ENCODE results near the gene PTF1A.

The PTF1A gene, protein sequence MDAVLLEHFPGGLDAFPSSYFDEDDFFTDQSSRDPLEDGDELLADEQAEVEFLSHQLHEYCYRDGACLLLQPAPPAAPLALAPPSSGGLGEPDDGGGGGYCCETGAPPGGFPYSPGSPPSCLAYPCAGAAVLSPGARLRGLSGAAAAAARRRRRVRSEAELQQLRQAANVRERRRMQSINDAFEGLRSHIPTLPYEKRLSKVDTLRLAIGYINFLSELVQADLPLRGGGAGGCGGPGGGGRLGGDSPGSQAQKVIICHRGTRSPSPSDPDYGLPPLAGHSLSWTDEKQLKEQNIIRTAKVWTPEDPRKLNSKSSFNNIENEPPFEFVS

DNA sequence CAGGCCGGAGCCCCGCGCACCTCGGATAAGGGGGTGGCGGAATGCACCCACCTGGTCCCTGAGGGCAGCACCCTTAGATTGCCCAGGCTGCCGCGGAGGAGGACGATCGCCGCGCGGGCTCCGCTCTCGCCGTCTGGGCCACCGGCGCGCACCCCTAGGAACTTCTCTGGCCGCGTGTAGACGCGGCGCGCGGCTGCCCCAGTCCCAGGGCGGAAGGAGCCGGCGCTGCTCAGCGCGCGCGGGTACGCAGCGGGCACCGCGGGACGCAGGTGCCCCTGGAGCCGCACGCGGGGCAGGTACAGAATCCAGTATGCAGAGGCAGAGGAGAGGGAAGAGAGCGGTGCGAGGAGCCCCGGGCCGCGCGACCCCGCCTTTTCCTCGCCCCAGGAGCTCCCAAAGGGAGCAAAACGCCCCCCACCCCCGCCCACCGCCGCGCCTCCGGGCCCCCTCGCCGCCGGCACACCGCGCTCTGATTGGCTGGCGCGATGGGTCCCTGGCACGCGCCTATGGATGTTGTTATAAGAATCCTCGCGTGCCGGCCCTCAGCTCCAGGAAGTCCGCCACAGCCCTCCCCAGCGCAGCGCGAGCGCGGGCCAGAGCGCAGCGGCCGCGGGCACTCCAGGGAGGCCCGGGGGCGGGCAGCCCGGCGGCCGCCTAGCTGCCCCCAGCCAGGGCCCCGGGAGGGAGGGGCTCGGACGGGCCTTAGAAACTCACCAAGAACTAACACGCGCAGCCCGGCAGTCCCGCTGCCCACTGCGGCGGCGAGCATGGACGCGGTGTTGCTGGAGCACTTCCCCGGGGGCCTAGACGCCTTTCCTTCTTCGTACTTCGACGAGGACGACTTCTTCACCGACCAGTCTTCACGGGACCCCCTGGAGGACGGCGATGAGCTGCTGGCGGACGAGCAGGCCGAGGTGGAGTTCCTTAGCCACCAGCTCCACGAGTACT, at the start of gene PTF1A:
TSS of gene PTF1A (plus strand) at position 549 of the 948 bp plus-strand sequence. CDS start at position 768, 219 bp downstream.
- FAIRE-seq = no peak

DNA sequence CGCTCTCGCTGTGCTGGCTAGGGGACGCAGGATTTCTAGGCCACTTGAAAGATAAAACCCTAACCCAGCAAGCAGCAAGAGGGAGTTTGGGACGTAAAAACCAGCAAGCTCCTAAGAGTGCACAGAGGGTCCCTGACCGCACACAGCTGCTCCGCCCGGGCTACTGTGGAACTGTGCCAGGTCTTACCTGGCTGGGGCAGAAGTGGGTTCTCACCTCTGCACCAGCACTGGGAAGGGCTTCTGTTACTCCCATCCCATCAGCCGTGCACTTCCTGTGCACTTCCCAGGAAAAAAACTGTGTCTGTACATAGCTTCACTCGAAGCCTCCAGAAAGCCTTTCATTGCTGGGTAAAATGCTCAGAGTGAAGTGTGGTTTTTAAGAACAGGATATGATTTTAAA, 45.9 kb upstream of the PTF1A start:
- no peak for FAIRE-seq

DNA sequence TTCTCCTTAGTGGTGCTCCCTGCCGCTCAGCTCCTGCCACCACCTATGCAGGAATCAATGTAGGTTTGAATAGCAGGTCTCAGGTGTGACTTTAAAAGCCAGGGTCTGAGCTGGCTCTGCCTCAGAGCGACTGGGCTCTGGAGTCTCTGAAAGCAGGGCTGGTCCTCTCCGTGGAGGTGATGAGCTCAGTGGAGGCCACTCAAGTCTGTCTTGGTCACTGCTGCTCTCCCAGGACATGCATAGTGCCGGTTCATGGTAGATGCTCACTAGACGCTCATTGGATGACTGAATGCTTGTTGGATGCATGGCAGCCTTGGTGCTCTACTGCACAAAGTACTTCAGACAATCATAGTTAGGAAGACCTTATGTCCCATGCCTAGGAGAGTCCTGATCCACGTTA, 45.1 kb upstream of the PTF1A start:
- no peak for FAIRE-seq

DNA sequence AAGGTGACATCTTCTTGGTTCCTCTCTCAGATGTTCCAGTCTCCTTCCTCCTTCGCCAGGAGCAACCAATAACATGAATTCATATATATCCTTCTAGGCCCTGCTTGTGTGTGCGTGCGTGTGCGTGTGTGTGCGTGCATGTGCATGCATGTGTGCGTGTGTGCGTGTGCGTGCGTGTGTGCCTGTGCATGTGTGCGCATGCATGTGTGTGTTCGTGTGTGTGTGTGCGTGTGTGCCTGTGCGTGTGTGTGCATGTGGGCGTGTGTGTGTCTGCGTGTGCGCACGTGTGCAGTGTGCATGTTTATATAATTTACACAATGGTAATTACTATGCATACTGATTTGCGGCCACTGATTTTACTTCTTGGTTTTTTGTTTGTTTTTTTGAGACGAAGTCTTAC, 43.9 kb upstream of the PTF1A start:
- FAIRE-seq = no peak

DNA sequence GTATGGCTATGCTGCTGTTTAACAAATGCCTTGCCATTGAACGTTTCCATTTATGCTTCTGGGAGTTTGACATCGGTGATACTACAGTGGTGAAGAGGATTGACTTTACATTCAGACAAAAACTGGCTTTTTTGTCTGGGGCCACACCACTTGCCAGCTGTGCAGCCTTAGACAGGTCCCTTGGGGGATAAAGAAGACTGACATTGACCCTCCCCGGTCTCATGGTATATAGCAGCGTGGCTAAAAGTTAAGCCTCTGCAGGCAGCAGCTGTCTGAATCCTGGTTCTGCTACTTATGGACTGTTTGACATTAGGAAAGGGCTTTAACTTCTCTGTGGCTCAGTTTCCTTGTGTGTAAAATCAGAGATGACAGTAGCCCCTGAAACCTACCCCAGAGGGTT, 42.0 kb upstream of the PTF1A start:
- no peak for FAIRE-seq

DNA sequence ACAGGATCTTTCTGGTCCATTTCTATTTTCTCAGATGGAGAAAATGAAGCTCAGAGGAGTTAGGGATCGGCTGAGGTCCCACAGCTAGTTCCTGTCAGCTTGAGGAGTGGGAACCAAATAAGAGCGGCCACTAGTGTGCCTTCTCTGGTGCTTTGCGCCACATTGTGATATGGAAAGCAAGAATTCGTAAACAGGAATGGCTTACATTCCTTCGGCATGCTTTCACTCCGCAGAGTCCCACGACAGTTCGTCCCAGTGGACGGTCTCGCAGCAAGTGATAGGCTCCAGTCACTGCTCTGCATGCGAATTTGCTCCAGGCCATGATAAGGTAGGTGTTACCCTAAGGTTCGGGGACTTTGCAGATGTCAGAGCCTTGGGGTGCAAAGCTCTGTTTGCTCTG, 41.5 kb upstream of the PTF1A start:
- no peak for FAIRE-seq

DNA sequence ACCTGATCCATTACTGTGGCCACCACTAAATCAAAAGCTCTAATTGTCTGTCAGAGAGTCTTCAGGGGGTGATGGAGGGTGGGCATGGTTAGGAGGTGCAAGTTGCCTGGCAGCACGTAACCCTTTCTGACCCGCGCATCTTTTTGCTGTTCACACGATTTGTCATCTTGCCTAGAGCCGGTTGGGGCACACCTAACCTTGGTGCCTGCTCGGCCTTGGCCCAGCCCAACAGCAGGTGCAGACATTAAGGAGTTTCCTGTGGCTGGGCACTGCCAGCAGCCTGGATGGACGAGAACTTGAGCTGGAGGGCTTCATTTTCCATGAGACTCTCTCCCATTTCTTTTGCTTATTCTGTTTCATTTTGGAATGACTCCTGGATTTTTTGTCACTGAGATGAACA, 41.0 kb upstream of the PTF1A start:
- FAIRE-seq = no peak

DNA sequence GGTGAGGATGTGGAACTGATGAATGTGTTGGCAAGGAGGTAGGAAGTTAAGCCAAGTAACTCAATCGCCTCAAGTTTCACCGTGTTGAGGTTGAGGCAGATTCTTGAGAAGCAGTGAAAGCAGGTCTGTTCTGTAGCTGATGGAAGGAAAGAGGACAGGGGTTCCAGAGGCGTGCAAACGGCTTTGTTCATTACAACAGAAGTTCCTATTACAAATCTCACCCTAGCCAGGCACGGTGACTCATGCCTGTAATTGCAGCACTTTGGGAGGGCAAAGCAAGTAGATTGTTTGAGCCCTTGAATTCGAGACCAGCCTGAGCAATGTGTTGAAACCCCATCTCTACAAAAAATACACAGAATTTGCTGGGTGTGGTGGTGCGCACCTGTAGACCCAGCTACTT, 36.9 kb upstream of the PTF1A start:
- no peak for FAIRE-seq

DNA sequence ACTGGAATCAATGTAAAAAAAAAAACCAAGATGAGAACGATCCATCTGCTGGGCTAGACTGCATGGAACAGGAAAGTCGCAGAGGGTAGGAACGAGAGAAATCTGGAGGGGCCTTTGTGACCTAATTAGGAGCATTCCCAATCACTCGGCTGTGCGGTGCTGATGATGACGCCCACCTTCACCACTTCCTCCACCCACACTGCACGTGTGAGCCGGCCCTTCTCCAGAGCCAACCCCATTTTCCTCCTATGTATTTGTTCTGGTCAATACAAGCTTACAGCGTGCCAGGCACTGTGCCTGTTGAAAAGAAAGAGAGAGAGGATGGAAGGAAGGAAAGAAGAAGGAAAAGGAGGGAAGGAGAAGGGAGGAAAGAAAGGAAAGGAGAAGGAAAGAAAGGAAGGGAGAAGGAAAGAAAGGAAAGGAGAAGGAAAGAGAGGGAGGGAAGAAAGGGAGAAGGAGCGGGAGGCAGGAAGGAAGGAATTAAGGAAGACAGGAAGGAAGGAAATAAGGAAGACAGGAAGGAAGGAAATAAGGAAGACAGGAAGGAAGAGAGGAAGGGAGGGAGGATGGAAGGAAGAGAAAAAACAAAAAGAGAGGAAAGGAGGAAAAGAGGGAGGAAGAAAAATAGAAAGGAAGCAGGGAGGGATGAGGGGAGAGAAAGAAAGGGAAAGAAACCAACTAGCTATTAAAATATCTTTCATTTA, 35.5 kb upstream of the PTF1A start:
- FAIRE-seq = no peak

DNA sequence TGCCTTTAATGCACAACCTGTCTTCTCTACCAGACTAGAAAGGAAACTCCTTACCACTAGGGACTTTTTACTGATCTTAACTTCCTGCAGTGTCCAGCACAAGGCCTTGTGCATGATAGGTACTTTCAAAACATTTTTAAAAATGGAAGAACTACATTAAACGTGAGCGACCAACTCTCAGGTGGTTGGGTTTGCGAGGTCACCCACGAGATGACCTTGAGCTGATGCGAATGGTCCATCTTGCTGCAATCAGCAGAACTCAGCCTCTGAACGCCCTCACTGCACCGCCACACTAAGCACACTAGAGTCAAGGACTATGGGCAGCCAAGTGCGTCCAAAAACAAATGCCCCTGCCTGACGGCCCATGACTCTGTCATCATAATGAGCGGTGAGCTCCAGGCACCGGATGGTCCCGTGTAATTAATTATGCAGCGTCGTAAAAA, 34.9 kb upstream of the PTF1A start:
- FAIRE-seq = no peak

DNA sequence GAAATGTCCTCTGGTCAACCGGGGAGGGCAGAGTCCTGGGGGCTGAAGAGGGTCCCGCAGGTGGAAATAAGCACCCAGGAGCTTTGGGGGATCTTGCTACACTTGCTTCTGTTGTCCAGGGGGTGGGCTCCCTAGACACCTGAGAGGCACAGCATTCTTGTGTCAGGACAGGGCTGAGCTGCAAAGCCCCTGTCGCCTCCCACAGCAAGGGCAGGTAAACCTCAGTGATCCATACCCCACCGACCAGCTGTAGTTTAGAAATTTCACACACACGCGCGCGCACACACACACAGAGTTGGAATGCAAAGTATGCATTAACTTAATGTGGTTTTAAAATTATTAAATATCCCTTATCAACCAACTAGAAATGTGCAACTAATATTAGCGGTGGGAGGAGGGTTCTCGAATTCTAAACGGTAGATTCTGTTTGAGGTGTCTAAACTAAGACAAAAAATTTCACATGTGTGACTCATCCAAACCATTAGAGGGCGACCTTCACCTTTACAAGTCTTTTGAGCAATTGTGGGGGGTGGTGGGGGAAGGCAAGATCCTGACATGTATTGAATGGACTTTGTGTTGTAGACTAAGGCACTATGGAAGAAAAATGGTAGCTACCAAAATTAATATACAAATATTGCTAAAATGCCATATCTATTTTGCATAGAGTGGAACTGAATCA, 34.3 kb upstream of the PTF1A start:
- no peak for FAIRE-seq

DNA sequence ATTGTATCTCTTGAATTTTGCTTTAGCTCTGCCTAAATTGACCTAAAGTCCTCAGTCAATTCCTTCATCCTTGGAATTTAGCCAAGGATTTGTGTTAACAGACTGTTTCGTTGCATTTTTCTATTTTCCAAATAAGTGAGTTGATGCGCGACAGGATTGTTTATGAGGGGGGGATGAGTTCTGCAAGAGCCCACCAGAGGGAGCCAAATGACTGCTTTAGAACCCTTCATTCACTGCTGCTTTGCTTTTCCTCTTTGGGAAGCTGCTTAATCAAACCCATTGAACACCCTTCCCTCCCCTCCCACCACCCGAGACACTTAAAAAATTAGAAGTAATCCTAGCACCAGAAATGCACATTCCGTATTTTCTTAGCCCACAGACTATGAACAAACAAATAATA, 33.7 kb upstream of the PTF1A start:
- FAIRE-seq = no peak

DNA sequence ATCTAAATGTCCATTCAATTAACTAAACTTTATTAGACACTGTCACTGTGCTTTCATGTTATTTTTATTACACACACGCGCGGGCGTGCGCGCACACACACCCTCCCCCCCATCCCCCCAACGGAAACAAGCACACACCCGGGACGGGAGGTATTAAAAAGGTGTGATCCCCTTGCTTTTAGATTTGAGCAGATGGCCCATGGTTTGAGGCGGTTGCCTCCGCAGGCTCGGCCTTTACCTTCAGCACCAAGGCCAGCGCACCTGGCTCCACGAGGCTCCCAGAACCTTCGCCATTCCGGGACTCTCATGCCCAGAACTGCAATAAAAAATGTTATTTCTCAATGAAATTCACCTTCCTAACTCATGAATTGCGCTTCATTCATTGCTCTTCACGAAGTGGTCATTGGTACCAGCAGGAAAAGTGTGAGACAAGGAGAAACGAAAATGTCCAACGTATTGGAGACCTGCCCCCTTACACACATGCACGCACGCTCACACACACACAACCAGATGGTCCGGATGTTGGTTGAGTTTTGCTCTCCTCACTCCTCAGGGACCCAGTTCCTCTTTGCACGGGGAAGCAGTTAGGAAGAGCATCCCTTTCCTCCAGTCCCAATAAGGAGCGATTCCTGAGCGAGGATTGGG, 20.8 kb upstream of the PTF1A start:
- no peak for FAIRE-seq

DNA sequence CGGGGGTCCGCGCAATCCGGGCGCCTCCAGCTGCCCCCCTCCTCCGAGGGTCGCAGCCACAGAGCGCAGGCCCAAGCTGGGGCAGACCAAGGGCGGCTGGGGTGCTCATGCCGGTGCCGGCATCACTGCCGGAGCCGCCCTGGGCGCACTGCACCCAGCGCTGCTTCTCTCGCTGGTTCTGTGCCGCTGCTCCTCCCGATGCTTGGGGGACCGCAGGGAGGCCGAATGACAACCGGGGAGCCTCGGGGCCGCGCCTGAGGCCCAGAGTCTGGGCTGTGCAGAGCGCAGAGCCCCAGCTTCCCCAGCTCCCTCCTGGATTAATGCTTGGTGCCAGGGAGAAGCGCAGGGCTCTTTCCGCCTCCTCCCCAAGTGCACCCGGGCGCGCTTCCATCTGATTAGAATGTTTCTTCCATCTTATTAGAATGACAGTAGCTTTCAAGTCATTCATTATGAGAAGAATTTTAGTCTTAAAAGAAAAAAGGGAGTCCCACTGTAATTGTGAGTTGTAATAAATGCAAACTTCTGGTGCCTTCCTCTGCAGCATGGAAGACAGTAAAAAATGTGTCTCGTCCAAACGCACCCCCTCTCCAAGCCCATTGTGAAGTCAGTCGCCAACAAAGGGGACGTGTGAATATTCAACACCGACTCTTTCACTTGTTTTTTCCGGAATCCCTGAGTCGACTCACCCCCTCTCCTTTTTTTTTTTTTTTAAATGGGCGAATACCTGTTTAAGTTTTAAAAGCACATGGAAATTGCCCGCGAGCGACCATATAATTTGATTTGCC, 19.5 kb upstream of the PTF1A start:
- no peak for FAIRE-seq

DNA sequence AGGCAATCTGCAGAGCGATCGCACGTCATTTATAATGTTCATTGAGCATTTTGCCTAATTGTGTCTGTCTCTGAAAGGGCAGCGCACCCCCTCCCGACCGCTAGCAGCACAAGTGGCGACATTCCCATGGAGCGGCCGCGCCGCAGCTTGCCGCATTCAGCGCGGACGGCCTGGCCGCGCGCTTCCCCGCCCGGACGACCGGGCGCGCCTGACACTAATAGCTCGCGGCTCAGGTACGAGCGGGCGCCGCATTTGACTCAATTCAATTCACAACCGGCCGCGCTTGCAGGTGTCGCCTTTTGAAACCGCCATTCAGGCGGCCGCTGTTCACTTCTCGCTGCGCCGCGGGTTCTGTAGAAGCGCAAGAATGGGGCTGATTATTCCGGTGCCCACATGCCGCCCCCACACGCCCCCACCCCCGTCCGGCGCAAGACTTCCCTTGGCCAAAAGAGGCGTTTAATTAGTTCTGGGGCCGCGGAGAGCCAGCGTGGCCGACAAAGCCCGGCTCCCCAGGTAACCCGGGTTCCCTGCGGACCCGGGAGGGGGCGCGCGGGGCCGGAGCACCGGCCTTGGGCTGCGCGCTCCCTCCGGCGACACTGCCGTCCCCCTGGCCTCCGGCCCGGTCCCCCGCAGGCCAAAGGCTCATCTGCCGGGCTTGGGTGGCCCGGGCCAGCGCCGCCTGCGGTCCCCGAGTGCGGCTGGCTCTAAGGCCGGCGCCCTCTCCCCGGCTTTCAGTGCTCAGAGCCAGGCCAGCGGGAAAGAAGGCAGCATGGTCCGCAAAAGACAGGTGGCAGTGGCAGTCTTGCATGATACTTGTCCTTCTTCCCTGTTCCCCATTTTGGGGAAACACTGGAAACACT, 18.7 kb upstream of the PTF1A start:
- no peak for FAIRE-seq

DNA sequence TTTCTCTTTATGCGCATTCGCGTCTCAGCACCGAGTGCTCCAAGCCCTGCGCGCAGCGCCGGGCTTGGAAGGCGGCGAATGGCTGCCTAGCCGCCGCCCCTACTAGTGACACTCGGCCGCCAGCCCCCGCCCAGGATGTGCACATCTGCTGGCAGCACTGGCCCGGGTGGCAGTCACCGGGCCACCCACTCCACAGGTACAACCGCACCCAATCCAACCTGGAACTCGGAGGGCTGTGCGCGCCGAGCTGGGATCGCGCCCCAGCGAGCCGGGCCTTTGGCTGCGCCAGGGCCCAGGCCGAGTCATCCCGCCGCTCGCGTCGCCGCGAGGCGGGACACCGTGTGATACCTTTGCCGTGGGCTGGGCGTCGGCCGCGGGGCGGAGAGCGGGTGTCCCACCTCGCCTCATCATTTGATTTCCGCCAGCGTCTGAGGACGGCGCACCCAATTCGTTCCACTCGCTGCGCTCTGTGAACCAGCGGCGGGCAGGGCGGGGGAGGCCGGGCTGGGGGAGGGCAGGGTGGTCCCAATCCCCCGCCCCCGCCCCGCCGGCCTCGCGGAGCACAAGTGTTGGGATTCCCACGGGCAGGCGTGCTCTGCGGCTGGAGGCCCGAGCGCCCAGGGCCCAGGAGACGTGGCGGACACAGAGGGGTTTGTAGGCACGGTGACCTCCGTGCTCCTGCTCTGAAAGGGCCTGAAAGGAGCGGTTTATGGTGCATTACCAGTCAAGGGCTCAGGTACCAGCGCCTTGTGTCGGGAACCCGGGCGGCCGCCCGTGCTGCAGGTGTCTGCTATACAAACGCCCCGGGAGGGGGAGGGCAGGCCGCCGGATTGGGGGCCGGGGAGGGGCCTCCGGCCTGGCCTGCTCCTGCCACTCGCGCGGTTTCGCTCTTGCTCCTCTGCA, 17.8 kb upstream of the PTF1A start:
- no peak for FAIRE-seq

DNA sequence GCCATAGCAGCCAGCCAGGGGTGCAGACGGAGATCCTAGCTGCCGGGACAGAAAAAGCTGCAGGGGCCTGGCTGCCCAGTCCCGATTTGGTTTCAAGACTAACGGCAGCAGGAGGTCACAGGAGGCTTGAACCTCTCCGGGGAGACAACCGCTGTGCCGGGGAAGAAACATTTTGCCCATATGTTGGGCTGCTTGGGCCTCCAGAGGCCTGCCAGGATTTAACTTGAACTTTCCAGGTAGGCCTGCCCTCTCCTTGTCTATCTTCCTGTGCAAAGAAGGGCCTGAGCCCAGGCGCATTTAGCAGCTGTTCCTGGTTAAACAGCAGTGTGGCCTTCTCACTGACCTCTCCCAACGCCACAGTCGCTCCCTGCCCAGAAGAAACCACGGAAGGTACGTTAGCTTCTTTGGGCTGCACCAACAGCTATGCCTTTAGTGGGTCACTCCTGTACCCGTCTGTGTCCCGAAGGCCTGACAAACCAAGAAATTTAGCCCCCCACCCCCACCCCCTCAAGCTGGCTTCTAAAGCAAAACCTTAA, 17.1 kb upstream of the PTF1A start:
- no peak for FAIRE-seq

DNA sequence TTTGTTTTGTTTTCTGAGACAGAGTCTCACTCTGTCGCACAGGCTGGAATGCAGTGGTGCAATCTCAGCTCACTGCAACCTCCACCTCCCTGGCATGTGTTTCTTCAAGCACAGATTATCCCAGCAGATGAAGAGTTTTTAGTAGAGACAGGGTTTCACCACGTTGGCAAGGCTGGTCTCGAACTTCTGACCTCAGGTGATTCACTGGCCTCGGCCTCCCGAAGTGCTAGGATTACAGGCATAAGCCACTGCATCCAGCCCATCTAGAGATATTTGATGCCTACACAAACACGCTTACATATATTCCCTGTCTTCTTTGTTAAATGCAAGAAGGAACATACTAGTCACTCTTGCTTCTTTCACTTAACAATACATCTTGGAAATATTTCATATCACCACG, 5.9 kb upstream of the PTF1A start:
- FAIRE-seq = no peak

DNA sequence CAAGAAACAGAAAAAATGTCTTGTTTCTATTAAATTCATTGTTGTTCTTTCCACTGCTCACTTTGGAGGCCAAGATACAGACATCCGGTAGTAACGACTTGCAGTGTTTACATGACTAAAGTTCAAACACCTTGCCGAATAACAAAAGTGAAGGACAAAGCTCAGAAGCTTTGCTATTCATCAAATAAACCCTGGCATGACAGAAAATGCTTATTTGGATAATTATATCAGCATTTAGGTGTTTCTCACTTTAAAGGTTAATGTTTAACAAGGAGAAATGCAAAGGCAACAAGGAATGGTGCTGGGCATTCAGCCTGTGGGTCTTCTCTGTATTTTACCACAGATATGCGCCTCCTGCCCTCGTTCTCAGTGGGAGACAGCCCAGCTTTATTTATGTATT, 5.4 kb upstream of the PTF1A start:
- FAIRE-seq = no peak

Measured in colon (tissue), 2 donors.